Vagina (tissue), 2 donors: ENCODE measurements around the gene CEMIP.

Experiments used
- POLR2A ChIP-seq, 2 donors: fragments of 450-650 bp; IDR thresholded peaks; one replicate each; pipeline ENCODE4 v1.6.1; 2017; ENCODE audit warnings: antibody characterized with exemption in 2 of 2, mild to moderate bottlenecking in 2 of 2, moderate library complexity in 2 of 2
- TF ChIP-seq, protein P1 (sequence below), 3 experiments: fragments of 450-650 bp in 2 of 3; fragments of 200-600 bp in 1 of 3; sonication (generic) in 1 of 3; IDR thresholded peaks; one replicate each; pipeline ENCODE4 v1.5.1; 2017 to 2019; ENCODE audit warnings: antibody characterized with exemption in 3 of 3, mild to moderate bottlenecking in 2 of 3, moderate library complexity in 2 of 3

DNA sequence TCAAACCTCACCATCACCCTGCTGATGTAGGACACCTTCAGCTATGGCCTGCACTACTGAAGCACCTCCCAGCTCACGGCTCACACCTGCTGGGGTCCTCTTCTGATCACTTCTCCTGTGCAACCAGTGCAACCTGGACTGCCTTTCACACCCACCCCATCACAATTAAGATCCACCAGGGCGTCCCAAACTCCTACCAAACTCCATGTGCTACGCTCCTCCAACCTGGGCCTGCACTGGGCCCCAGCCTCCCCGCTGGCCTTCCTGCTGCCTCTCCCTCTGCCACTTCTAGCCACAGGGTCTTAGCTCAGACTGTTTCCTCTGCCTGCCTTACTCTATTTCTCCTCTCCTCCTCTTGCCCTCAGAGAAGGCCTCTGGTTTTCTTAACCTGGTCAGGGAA, 197.7 kb downstream of the CEMIP start:
- TF ChIP-seq, protein P1, sequence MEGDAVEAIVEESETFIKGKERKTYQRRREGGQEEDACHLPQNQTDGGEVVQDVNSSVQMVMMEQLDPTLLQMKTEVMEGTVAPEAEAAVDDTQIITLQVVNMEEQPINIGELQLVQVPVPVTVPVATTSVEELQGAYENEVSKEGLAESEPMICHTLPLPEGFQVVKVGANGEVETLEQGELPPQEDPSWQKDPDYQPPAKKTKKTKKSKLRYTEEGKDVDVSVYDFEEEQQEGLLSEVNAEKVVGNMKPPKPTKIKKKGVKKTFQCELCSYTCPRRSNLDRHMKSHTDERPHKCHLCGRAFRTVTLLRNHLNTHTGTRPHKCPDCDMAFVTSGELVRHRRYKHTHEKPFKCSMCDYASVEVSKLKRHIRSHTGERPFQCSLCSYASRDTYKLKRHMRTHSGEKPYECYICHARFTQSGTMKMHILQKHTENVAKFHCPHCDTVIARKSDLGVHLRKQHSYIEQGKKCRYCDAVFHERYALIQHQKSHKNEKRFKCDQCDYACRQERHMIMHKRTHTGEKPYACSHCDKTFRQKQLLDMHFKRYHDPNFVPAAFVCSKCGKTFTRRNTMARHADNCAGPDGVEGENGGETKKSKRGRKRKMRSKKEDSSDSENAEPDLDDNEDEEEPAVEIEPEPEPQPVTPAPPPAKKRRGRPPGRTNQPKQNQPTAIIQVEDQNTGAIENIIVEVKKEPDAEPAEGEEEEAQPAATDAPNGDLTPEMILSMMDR (IDR thresholded peaks at IDR 0.05): no peak
- TF ChIP-seq POLR2A (IDR thresholded peaks at IDR 0.05): no peak
